NCI-H1930 (cell line): Measurements from ENCODE around the gene WDR77.

ENCODE experiments used
- DNase-seq, 2 experiments: peaks; one replicate each; lab custom pipeline; 2025; lab: John Stamatoyannopoulos, UW

Gene WDR77

DNA sequence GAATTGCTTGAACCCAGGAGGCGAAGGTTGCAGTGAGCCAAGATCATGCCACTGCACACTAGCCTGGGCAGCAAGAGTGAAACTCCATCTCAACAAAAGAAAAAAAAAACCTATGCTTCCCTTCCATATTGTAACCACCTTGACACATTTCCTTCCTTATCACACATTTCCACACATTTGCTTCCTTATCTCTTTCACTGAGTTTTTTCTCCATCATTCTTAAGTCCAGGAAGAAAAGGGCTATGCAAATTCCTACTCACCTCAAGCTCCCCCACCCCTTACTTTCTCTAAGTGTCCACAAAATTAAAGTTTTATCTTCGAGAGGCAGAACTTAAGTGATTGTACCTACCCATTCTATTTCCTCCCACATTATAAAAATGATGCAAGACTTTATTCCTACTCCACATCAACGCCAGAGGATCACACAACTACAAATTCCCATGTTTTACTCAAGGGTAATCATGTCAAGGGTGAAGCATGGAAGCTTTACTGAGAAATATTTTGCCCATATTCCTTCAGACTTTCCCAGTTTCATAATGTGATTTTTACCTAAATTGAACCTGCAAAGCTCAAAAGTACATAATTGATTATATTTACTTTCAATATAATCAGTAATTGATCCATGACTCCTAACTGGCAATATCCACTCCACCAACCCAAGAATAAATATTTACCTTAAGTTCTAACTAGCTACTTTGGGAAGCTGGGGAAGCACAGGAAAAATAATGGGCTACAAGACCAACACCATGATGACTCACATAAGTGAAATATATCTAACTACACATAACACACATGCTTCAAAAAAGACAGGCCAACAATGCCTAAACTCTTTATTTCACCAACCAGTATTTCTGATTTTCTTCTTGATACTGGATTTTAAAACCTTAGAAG lies 9.3 kb downstream of the WDR77 start:
- no peak for DNase-seq

- DNase-seq, result no peak
Observed at GRCh38 chr1:111436726-111437125, 12.3 kb downstream of the WDR77 start.

- no peak for DNase-seq
Observed at GRCh38 chr1:111424281-111424680, 24.8 kb downstream of the WDR77 start.

GRCh38 chr1:111422546-111423391 lies 26.3 kb downstream of the WDR77 start:
- no peak for DNase-seq

- no peak for DNase-seq
Observed at GRCh38 chr1:111420377-111420776, 28.7 kb downstream of the WDR77 start.

DNA sequence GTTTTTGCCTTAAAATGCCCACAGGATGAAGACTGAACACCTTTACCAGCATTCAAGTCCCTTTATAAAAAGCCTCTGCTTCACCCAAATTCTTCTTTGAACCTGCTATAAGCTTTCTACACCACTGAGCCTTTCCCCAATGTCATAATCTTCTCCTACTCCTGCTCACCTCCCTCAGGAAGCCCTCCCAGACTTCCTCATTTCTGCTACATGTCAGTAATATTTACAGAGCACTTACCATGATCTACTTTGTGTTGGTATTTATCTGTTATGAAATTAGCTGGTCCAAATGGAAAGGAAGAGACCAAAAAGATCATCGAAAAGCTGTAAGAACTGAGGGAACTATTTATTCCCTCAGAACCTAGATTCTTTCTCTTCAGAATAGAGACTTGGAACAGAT lies 30.0 kb downstream of the WDR77 start:
- DNase-seq, result no peak

- DNase-seq, result no peak
Observed at GRCh38 chr1:111417755-111418154, 31.3 kb downstream of the WDR77 start.

GRCh38 chr1:111415461-111415860 lies 33.6 kb downstream of the WDR77 start:
- no peak for DNase-seq

DNA sequence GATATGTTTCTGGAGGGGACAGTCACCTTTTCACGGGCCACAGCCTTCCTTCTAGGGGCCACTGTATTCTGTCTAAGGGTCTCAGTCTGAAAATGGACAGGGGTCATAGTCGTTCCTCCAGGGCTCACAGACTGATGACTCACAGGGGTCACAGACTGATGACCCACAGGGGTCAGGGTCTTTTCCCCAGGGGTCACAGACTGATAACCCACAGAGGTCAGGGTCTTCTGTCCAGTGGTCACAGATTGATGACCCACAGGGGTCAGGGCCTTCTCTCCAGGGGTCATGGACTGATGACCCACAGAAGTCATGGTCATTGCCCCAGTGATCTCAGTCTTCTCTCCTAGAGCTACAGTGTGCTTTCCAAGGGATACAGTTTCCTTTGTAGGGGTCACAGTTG lies 34.3 kb downstream of the WDR77 start:
- no peak for DNase-seq

- no peak for DNase-seq
Observed at GRCh38 chr1:111412839-111413238, 36.2 kb downstream of the WDR77 start.

DNA sequence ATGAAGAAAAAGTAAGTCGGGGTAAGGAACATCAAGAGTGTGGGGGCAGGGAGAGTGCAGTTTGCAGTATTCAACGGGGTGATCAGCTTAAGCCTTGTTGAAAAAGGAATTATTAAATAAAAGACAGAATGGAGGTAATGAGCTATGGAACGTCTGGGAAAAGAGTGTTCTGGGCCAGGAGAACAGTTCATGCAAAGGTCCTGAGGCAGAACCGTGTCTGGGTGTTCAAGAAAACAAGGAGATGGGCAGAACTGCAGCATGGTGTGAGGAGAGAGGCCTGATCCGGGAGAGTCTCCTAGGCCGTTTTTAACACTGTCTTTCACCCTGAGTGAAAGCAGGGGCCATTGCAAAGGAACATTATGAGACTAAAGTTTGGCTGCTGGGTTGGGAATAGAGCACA lies 41.8 kb downstream of the WDR77 start:
- DNase-seq, result no peak

DNA sequence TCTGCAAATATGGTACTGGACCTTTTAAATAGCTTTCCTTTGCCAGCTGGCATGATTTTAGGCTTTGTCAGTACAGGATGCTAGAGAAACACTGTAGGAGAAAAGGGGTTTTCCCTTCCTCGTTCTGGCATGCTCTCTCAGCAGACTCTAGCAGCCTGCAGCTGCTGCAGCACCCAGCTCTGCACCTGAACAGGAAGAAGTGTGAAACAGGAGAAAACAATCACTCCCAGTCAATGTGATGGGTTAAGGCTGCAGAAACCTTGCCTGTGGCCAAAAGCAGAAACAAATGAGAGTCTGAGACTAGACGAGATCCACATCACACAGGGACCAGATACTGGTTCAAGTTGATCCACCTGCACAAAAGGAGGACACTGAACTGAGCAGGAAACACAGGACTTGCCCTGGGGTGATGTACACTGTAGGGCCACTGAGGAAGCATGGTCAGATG lies 42.7 kb downstream of the WDR77 start:
- no peak for DNase-seq

DNA sequence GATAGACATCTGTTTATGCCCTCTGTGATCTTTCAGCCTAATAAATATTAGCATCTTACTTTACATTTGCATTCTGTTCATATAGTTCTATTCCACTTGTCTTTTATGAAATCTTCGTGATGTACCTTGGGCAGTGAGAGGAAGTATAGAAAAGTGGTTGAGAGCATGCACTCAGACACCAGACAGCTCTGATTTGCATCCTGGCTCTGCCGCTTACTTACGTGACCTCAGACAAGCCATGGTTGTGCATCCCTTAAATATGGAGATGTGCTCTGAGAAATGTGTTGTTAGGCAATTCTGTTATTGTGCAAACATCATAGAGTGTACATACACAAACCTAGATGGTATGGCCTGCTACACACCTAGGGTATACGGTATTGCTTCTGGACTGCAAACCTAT lies 44.5 kb downstream of the WDR77 start:
- no peak for DNase-seq

- no peak for DNase-seq
Observed at GRCh38 chr1:111402083-111402482, 47.0 kb downstream of the WDR77 start.

DNA sequence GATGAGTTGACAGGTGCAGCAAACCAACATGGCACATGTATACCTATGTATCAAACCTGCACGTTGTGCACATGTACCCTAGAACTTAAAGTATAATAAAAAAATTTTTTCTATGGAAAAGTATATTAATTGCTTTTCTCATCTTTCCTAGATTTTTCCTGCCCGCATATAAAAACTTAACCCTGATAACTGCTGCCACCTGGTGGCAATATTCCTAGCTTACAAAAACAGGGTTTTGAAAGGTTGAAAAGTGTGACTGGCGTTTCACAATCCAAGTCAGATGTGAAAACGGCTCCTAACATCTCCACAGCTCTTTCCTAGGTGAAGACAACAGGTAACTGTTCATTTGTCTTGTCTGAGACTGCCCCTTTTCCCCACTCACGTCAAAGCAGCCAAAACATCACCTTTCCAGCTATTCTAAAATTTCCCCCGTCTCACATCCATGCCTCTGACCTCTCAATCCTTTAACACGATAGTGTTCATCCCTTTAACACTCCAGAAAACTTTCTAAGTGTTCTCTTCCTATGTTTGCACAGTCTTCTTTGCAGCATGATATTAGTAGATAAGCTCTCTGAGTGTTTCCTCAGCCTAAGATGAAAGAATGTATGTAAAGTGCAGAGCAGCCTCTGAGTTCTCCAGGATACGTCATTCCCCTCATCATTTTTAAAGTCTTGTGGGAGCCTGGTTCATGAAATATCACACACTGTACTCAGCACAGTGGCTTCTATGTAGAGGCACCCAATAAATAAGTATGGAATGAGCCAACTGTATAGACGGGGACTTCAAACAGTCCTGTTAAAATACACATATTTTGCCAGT lies 49.1 kb downstream of the WDR77 start:
- peak in 1 of 2 experiments; percentile 24 for DNase-seq

- DNase-seq, result no peak
Observed at GRCh38 chr1:111392460-111392945, 56.6 kb downstream of the WDR77 start.

GRCh38 chr1:111392042-111392441 lies 57.0 kb downstream of the WDR77 start:
- DNase-seq, result no peak
